Neural progenitor cell (in vitro differentiated cells): ENCODE data around the gene CPM. TPM values are rescaled to one million over a fixed set of nuclear protein-coding genes. Genes with fewer than 3 reads are reported as not detected.

Experiments
- DNase-seq: peaks from one replicate; pipeline ENCODE4 v3.0.0-alpha.2; 2016; ENCODE audit warnings: low spot score
- H2AFZ ChIP-seq: fragments of 200-600 bp; sonication (generic); replicated peaks from 2 replicates; pipeline ENCODE4 v1.6.1; 2016; ENCODE audit warnings: antibody characterized with exemption
- H3F3A ChIP-seq: fragments of 200-600 bp; sonication (generic); 2 replicates; pipeline ENCODE4 v1.6.1; 2016; ENCODE audit warnings: antibody characterized with exemption, low read depth
- H3K27ac ChIP-seq: fragments of 200-600 bp; sonication (generic); 2 replicates; pipeline ENCODE4 v1.5.1; 2016; ENCODE audit warnings: mild to moderate bottlenecking
- H3K27me3 ChIP-seq: fragments of 200-600 bp; sonication (generic); 2 replicates; pipeline ENCODE4 v1.6.1; 2016; ENCODE audit warnings: mild to moderate bottlenecking, moderate library complexity
- H3K36me3 ChIP-seq: fragments of 200-600 bp; sonication (generic); 2 replicates; pipeline ENCODE4 v1.5.1; 2016
- H3K4me1 ChIP-seq: fragments of 200-600 bp; sonication (generic); 2 replicates; pipeline ENCODE4 v1.6.1; 2016; ENCODE audit warnings: mixed run types
- H3K4me2 ChIP-seq: fragments of 200-600 bp; sonication (generic); 2 replicates; pipeline ENCODE4 v1.6.1; 2016
- H3K4me3 ChIP-seq: fragments of 200-600 bp; sonication (generic); 2 replicates; pipeline ENCODE4 v1.5.1; 2016
- H3K79me2 ChIP-seq: fragments of 200-600 bp; sonication (generic); 2 replicates; pipeline ENCODE4 v1.6.1; 2016; ENCODE audit warnings: low read depth
- H3K9ac ChIP-seq: fragments of 200-600 bp; sonication (generic); 2 replicates; pipeline ENCODE4 v1.6.1; 2016
- H3K9me3 ChIP-seq: fragments of 200-600 bp; sonication (generic); 2 replicates; pipeline ENCODE4 v1.5.1; 2016; ENCODE audit warnings: low read depth
- H4K20me1 ChIP-seq: fragments of 200-600 bp; sonication (generic); 2 replicates; pipeline ENCODE4 v1.6.1; 2016; ENCODE audit warnings: low read depth
- H3K27ac Mint-ChIP-seq: 3 replicates; pipeline ENCODE4 v1.8.0; 2021; ENCODE audit warnings: mixed read lengths
- H3K27me3 Mint-ChIP-seq: 2 replicates; pipeline ENCODE4 v1.8.0; 2022; ENCODE audit warnings: low read depth, mild to moderate bottlenecking, inconsistent platforms, moderate library complexity, mixed read lengths; ENCODE audit not compliant: insufficient read depth
- H3K36me3 Mint-ChIP-seq: 3 replicates; pipeline ENCODE4 v1.8.0; 2021; ENCODE audit warnings: mixed read lengths
- H3K4me1 Mint-ChIP-seq: 3 replicates; pipeline ENCODE4 v1.8.0; 2021; ENCODE audit warnings: mixed read lengths
- H3K4me3 Mint-ChIP-seq: 3 replicates; pipeline ENCODE4 v1.8.0; 2021; ENCODE audit warnings: mild to moderate bottlenecking, moderate library complexity, mixed read lengths
- H3K9me3 Mint-ChIP-seq: 3 replicates; pipeline ENCODE4 v1.8.0; 2020; ENCODE audit warnings: mixed read lengths
- CTCF ChIP-seq: fragments of 200-600 bp; sonication (generic); IDR thresholded peaks from 2 replicates; pipeline ENCODE4 v1.5.1; 2017; ENCODE audit warnings: antibody characterized with exemption, mild to moderate bottlenecking
- EZH2 ChIP-seq: fragments of 200-600 bp; sonication (generic); IDR thresholded peaks from 2 replicates; pipeline ENCODE4 v1.6.1; 2017; ENCODE audit warnings: antibody characterized with exemption, mild to moderate bottlenecking, moderate library complexity
- EZH2phosphoT487 ChIP-seq: fragments of 200-600 bp; sonication (generic); IDR thresholded peaks from 2 replicates; pipeline ENCODE4 v1.6.1; 2017; ENCODE audit warnings: antibody characterized with exemption
- total RNA-seq: library from RNA; depleted of rRNA; stranded (reverse); fragments of >200 nt; gene quantifications from 2 replicates; pipeline ENCODE4 v1.2.3, GENCODE V29; 2015; ENCODE audit warnings: low replicate concordance

The CPM gene
- total RNA-seq, 1 donor from 2014 or later: 0.02 TPM

DNA sequence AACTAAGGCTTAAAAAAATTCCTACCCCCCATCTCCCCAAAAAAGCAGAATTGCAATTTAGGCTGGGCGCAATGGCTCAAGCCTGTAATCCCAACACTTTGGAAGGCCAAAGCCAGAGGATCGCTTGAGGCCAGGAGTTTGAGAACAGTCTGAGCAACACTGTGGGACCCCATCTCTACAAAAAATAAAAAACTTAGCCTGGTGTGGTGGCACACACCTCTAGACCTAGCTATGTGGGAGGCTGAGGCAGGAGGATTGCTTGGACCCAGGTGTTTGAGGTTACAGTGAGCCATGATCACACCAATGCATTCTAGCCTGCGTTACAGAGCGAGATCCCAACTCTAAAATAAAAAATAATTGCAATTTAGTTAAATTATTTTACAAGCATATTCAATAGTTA is 54.1 kb downstream of the CPM start:
- Histone ChIP-seq H3K27ac (no peak overlapping the region), H2AFZ (no peak overlapping the region), H3K4me2 (no peak overlapping the region), H3K4me3 (no peak overlapping the region), H3K79me2 (no peaks in the 10 kb centered on the region), H4K20me1 (no peaks in the 10 kb centered on the region), H3K9me3 (no peaks in the 10 kb centered on the region), H3K27me3 (no peaks in the 10 kb centered on the region), H3F3A (no peaks in the 10 kb centered on the region), H3K4me1 (no peaks in the 10 kb centered on the region), H3K9ac (no peak overlapping the region), H3K36me3 (no peaks in the 10 kb centered on the region)
- no peak for DNase-seq
- Mint-ChIP-seq H3K4me1 (peaks cover 11% of the 10 kb centered on the region), H3K36me3 (no peaks in the 10 kb centered on the region), H3K9me3 (peaks cover 8% of the 10 kb centered on the region), H3K4me3 (no peak overlapping the region), H3K27me3 (peaks cover 3% of the 10 kb centered on the region), H3K27ac (no peak overlapping the region)
- no peak for TF ChIP-seq EZH2phosphoT487
- no peak for TF ChIP-seq CTCF
- TF ChIP-seq EZH2: no peak

GRCh38 chr12:68878283-68878682 is 54.7 kb downstream of the CPM start:
- no peak for TF ChIP-seq EZH2phosphoT487
- TF ChIP-seq CTCF: no peak
- no peak for TF ChIP-seq EZH2
- Histone ChIP-seq H3K79me2 (no peaks in the 10 kb centered on the region), H3K4me2 (no peak overlapping the region), H3K9ac (no peak overlapping the region), H3K4me1 (no peaks in the 10 kb centered on the region), H4K20me1 (no peaks in the 10 kb centered on the region), H3K27ac (no peak overlapping the region), H3K36me3 (no peaks in the 10 kb centered on the region), H3K9me3 (no peaks in the 10 kb centered on the region), H3F3A (no peaks in the 10 kb centered on the region), H3K27me3 (no peaks in the 10 kb centered on the region), H2AFZ (no peak overlapping the region), H3K4me3 (no peak overlapping the region)
- Mint-ChIP-seq H3K4me3 (no peak overlapping the region), H3K36me3 (no peaks in the 10 kb centered on the region), H3K27me3 (peaks cover 3% of the 10 kb centered on the region), H3K9me3 (peaks cover 8% of the 10 kb centered on the region), H3K27ac (no peak overlapping the region), H3K4me1 (peaks cover 11% of the 10 kb centered on the region)
- no peak for DNase-seq

- Histone ChIP-seq H3K4me2 (no peak overlapping the region), H3K4me3 (no peak overlapping the region), H3K4me1 (no peaks in the 10 kb centered on the region), H3K9ac (no peak overlapping the region), H3K27me3 (no peaks in the 10 kb centered on the region), H4K20me1 (no peaks in the 10 kb centered on the region), H2AFZ (no peak overlapping the region), H3K79me2 (no peaks in the 10 kb centered on the region), H3K27ac (no peak overlapping the region), H3F3A (no peaks in the 10 kb centered on the region), H3K36me3 (no peaks in the 10 kb centered on the region), H3K9me3 (no peaks in the 10 kb centered on the region)
- Mint-ChIP-seq H3K4me1 (peaks cover 11% of the 10 kb centered on the region), H3K9me3 (peaks cover 8% of the 10 kb centered on the region), H3K27ac (no peak overlapping the region), H3K36me3 (no peaks in the 10 kb centered on the region), H3K27me3 (peaks cover 3% of the 10 kb centered on the region), H3K4me3 (no peak overlapping the region)
- TF ChIP-seq EZH2phosphoT487 (no peak), EZH2 (no peak), CTCF (no peak)
- DNase-seq: no peak
Observed at GRCh38 chr12:68877583-68877982, 55.4 kb downstream of the CPM start.
